Cortex of kidney (tissue), 1 donor: ENCODE data around the gene SOX6.

Source experiments
- DNase-seq: peaks from one replicate; lab custom pipeline; 2025; lab: John Stamatoyannopoulos, UW

Gene SOX6

DNA sequence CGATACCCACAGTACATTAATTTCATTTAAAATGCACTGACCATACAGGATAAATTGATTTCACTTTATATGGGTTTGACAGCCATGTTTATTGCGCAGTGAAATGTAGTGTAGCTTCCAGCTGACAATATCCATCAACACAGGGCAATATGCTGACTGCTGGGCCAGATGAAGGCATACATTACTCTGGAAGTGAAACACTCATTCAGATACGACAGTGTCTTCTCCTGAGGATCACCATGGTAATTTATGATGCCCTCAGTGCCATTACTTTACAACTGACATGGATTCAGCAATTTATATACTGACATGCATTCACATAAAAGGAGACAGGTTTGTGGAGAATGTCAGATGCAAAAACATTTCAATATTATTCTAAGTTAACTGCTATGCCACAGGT, 365.1 kb downstream of the SOX6 start:
- DNase-seq = no peak

DNA sequence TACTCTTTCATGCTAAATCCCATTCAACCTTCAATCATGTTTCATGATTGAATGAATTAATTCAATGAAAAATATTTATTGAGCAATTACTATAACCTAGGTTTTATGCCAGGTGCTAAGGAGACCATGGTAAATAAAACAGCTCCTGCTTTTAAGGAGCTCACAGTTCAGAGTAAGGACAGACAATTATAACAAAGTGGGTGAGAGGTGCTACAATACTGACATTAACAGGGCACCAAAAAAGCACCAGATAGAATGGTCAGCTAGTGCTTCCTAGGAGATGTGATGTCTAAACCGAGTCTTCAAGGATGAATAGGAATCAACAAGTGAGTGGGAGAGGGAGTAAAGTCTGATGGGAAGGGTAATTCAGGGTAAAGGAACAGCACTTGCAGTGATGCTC, 366.7 kb downstream of the SOX6 start:
- DNase-seq = no peak

DNA sequence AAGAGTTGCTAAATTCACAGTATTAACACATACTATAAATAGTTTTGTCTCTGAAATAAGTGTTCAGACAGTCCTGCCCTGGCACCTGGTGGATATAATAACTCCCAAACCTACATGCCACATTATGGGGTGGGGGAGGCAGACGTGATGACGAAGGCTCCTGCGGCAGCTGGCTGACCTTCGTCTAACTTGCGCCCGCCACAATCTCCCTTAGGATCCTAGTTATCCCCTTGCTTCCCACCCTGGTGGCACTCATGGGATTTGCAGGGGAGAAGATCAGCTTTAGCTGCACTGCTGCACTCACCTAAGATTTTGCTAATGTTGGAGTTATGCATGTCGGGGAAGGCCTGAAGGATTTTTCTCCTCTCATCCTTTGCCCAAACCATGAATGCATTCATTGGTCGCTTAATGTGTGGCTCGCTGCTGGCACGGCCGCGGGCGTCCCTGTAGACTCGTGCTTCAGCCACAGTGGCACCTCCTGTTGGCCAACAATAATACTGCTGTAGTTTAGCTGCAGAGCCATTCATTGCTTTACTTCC, 367.6 kb downstream of the SOX6 start:
- no peak for DNase-seq

DNA sequence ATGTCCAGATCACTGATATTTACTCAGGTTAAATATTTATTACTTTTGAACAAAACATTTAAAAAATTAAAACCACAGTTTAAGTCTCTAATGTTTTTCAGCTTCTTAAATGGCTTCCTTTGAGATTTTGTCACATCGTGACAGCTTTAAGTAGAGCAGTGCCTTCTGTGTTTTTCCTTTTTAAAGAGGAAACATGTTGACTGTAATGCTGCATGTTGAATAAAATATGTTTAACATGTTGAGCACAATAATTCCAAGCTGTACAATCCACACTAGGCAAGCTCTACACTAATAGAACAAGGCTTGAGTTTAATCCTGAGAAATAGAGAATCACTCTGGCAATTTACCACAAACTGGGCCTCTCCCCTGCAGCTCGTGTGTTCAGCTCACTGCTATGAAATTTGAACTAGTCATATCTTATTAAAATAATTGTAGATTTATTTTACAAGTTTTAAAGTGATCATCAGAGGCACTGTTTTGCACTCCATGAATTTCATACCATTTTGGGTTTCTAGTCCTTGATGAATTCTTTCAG, 368.3 kb downstream of the SOX6 start:
- no peak for DNase-seq

DNA sequence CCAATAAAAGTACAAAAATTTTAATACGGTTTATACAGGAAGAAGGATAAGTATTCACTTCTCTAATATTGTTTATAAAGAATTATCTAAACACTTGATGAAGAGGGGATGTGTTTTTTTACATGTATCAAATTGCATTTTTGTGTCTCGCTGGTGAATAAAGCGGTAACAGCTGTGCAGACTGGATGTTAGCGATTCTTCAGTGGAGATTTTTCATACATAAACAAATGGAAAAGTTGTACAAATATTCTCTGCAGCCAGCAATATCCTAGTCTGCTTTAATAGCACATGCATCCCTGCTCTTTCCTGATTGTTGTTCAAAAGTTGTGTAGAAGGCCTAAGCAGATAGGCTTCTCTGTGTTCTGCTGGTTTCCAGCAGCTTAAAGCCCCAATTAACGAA, 369.3 kb downstream of the SOX6 start:
- no peak for DNase-seq

DNA sequence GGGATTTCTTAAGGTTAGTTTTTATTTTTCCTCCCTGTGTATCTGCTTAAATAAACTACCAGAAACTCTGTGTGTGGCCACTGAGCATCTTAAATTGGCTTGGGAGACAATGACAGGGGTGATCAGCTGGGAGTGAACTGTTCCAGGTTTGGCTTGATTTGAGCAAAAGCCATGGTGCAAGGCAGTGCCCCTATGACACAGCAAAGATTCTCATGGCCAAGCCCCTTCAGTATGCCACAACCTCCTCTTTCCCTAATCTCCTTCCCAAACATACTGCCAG, 370.5 kb downstream of the SOX6 start:
- no peak for DNase-seq

DNA sequence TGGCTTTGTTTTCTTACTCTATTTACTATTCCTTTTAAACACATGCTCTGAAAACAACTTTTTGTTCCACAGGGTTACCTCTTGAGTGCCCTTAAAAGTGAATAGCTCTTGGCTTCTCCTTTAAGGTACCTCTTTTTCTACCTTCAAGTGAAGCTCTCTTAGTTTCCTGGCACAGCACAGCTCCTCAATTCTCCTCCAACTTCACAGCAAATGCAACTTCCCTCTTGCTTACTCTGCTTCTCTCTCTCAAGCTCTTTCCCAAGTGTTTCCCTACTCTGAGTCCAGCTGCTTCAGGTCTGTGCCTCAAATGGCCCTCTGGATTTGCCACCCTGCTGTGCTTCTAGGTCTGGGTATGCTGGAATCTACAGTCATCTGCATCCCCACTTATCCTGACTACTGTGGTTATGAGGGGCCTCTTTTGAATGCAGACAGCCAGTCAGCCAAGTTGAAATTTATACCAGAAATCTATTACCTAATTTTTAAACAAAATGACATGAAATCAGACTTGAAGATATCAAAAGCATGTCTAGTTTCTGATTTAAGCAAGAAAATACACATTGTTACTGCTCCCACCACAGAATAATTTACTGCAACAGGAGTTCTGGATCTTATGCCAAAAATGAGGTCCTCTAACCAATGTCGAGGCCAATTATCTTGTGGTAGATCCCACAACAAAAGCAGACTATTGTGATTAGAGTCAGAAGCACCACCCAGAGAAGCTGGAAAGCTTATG, 371.1 kb downstream of the SOX6 start:
- no peak for DNase-seq

DNA sequence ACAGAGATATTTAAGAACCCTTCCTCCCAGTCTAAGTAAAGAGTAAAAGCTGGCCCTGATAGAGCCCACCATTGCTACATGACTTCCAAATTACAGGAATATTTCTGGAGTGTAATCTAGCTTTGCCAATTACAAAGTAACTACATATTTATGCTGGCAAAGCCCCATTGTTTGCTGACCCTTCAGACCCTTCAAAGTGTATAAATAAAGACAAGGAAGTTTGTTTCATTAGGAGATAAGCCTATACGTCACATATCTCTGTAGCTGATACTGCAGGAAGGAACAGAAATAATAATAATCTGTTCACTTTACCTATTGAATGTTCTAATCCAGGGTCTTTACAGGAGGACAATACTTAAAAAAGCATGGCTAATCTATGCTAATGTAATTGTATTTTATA, 375.1 kb downstream of the SOX6 start:
- DNase-seq = no peak

DNA sequence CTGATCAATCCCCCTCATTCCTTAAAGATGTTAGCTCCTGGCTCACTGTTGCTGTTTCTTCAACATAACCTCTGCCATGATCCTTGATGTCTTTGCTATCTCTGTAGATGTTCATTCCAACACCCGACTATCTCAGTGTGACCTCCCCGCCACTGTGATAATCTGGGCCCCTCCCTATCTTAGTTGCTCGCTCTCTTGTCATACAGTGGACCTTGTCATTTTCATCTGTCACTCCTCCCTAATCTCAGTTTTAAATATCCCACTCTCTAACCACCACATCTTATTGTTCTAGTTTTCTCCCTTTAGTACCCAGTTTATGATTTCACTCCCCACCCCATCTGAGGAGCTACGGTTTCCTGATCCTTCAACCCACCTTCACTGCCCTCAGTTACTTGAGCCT, 379.2 kb downstream of the SOX6 start:
- no peak for DNase-seq

DNA sequence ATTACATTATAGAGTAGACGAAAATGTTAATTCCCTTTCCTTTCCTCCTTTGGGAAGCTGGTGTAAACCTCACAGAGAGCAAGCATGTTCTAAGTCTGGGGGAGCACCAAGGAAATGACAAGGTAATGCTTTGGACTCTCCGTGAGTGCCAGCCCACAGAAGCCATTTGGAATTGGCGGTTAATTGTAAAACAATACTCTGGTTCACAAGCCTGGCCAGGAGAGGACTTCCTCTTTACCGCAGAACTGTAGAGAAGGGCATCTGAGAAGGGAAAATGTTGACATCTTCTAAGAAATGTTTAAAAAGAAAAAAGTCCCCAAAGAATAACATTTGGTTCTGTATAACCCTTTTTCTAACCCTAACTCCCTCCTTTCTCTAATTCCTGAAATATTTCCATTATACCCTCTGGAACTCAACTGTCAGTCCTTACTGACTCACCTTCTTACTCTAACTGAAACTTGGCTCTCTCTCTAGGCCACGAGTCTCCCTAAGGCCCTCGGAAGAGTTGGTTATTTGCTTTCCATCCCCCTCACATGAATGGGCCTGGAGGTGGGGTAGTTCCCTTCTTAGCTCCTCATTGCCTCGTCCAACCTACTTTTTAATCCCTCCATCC, 379.8 kb downstream of the SOX6 start:
- no peak for DNase-seq

DNA sequence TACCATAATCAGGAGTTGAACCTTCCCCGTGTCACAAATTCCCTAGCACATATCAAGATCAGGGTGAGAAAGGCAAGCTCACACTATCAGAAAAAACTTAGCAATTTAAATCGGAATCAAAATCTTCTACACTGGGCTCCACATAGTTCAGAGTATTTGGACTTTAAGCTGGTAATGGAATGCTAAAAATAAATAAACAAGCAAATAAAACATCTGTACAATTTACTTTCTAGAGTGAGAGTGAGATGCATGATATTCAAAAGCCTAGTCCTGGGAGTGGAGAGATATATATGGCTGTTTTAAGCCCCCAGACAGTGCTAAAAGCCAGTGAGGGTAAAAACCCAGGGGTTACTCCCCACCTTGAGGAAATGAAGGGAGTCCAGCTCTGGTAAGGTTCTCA, 380.6 kb downstream of the SOX6 start:
- DNase-seq = no peak

DNA sequence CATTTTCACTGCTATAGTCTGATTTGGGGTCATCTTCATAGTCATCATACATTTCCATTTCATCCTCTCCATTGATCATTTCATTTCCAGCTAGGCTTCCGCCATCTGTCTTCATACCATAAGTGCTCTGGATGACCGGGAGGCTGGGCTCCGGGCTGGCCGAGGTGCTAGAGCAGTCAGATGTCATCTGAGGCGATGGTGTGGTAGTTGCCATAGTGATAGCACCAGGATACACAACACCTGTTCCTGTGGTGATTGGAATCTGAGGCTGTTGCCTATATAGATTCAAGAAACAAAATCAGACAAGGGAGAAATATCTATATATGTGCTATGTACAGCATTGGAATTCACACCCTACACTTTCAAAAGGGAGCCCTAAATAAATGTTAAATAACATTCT, 383.5 kb downstream of the SOX6 start:
- no peak for DNase-seq

DNA sequence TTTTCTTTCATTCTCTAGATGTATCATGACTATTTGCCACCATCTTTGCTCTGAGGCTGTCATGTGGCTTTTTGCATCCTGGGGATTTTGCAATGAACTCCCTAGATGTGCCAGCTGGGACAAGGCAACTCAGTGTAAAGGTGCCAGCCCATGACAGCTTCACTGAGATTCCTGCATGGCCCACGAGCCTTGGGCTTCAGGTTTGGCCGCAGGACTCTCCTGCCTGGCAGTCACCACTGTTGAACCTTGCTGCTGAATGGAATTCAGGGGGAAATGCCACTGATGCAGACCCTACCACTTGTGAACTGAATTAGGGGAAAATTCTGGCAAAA, 385.2 kb downstream of the SOX6 start:
- DNase-seq = no peak

DNA sequence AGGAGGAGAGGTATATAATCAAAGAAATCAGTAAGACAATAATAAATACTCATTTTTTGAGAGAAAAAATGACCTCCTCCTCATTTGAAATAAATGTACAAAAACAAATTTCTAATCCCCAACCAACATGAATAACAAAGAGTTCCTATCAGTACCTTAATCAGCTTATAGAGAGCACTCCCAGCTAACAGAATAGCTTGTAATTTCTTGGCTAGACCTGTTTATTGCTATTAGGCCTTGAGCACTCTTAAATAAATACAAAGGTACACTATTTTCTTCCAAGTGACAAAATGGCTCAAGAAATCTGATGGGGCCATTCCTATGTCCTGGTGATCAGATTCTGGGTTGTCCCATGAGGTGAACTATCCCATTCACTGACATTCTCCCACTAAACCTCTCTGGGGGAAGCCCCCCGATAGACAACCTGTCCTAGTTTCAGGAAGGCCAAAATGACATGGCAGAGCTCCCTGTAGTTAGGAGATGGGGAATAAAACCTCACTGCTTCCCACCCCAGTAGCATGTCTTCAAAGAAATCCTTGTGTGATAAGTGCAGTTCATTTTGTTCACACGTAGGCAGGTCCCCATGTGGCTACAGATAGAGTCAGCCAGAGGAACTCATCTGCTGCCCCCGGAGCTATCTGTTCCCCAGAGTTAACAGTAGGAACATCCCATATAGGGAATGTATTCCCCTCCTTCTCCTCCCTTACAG, 385.7 kb downstream of the SOX6 start:
- DNase-seq = no peak

DNA sequence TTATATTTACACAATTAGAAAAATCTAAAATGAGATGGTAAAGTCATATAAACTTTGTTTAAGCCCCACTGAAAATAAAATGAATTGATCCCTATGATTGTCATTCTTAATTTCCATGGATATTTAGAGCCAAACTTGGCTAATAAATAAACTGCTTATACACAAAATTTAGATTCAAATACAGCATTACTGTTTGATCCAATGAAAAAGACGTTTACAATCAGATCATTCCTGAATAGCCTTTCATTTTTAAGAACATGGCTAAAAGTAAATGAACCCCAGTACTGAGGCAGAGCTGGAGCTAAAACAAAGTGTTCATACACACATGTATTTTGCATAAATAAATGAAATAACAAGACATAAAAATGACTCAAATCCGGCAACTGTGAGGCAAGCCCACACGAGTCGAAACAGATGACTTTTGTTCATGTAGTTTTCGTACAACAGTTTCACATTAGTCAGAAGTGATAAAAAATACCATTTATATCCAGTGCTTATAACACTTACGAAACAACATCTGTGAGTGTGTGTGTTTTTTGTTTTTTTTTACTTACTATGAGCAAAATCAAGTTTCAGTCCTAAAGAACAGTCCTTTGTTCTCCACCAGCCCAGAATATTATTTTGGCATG, 386.5 kb downstream of the SOX6 start:
- no peak for DNase-seq

DNA sequence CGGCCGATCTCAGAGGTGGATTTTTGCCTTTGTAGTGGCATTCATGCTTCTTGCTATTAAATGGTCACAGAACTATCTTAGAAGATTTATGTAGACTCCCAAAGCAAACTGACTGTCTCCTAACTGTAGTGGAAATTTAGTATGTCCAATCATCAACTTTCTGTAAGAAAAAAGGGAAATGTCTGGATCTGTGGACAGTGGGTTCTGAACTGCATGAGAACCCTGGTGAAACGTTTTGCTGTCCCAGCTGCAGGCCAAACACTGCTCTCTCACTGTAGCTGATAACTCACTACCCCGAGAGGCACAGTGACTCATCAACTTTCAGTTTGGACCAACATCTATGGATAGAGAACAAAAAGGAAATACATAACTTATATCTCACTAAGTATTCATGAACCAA, 387.1 kb downstream of the SOX6 start:
- DNase-seq = no peak

DNA sequence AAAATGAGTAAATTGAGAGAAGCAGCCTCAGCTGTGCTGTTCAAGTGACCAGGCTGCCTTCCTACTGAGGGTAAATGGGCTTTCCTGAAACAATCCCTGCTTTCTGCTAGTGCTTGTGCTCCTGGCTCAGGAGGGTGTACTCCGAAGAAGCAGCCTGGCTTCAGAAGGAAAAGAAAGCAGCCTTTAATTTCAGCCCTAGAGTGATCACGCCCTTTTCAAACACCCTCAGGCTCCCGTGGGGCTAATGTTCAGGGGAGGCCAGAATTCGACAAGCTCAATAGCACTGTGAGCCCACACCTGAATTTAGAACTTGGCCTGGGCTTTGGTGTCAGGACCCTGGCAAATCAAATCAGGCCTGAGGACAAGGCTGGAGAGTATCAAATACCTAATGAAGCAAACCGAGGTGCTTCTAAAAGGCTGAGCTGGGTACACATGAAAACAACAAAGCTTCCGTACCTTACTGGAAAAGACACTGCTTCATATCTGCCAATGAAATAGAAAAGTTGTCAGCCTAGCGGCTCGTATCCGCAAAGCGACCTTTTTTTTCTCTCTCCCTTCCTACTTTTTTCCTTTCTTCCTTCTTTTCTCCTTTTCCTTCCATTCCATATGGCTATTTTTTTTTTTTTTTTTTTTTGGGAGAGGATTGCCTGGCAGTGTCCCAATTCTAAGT, 387.8 kb downstream of the SOX6 start:
- no peak for DNase-seq

DNA sequence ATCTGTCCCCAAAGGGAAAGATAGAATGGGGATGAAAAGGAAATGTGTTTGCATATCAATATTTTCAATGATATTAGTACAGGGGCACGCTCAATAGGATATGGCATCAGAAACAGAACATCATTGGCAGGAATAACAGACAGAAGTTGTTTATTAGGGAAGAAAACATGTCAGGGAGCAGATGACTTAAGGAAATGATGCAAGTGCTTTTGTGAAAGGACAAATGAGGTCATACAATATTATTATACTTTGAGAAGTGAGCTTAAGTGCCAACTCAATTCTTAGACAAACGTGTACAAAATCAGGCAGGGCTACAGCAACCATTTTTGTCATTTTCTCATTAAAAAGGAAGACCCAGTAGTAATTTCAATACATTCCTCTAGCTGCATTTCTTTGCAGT, 388.4 kb downstream of the SOX6 start:
- no peak for DNase-seq

DNA sequence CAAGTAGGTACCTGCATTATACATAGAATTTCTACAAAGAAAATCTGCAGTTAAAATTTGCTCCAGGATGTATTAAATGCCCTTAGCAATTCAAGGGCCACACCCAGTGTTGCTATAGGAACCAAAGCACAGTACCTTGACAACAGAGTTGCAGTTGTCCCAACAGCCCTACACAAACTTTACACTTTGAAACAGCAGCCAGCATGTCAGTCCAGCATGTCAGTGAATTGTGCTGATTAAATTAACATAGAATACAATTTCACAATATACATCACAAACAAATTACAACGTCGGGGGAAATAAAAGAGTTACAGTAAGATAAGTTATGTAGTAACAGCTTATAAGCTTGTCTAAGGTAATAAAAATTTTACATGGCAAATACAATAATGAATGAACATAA, 389.2 kb downstream of the SOX6 start:
- DNase-seq = no peak

DNA sequence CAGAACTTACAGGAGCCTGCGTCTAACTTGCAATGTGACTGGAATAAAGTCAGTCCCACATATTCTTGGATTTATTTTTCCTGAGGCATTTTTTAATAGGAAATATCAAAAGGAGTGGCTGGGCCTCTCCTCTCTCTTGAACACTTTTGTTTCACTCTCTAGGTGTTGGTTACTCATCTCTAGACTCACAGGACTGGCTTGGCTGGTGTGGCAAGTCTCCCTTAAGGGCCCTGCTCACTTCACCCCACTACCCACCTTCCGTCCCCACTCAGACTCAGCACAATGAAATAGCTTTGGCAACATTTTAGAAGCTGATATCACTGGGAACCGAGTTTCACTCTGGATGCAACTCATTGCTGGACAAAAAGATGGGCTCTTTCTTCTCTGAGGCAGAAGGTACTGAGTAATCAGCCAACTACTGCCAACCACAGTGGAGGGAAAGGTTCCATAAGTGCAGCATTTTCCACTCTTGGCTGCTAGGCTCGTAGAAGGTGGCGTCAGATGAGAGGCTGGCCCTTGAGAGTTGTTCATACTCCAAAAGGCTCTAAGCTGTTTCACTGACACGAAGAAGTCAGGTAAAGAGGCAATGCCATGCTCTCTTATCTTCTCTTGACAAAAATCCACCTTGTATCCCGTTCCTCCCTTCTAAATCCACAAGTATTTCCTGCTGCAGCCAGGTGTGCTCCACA, 390.6 kb downstream of the SOX6 start:
- DNase-seq = no peak

DNA sequence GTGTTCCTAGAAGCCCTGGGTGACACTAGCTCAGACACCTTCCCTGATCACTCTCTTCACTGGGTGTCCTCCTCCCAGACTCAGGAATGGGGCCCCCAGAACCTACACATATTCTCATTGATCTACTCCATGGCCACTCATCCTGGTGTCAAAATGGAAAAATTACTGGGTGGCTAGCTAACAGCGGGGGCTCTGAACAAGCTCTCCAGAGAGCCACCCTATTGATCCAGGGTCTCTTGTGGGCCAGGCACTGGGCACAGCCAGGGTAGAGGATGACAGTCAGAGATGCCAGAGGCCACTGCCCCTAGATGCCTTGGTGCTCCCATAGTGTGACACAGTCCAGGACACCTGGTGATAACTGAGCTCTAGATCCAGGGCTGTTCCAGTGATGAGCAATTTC, 393.1 kb downstream of the SOX6 start:
- no peak for DNase-seq

DNA sequence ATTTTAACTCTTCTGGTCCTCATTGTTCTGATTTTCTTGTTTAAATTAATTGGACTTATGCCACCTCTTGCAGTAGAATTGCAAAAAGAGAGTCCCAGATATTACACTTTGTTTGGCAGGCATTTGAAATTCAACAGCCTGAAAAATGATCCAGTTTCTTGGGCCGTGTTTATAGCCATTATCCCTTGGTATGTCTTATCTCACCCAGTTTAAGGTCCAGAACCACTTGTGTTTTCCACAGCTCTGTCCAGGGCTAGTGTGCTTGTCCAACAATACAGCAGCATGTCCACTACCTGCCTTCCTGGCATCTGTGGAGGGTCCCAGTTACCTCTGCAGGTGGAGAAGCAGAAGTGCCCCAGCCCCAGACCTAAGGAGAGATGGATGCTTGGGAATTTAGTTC, 397.4 kb downstream of the SOX6 start:
- DNase-seq = no peak
